ENCODE results near the gene ADRA2C.

ADRA2C gene

DNA sequence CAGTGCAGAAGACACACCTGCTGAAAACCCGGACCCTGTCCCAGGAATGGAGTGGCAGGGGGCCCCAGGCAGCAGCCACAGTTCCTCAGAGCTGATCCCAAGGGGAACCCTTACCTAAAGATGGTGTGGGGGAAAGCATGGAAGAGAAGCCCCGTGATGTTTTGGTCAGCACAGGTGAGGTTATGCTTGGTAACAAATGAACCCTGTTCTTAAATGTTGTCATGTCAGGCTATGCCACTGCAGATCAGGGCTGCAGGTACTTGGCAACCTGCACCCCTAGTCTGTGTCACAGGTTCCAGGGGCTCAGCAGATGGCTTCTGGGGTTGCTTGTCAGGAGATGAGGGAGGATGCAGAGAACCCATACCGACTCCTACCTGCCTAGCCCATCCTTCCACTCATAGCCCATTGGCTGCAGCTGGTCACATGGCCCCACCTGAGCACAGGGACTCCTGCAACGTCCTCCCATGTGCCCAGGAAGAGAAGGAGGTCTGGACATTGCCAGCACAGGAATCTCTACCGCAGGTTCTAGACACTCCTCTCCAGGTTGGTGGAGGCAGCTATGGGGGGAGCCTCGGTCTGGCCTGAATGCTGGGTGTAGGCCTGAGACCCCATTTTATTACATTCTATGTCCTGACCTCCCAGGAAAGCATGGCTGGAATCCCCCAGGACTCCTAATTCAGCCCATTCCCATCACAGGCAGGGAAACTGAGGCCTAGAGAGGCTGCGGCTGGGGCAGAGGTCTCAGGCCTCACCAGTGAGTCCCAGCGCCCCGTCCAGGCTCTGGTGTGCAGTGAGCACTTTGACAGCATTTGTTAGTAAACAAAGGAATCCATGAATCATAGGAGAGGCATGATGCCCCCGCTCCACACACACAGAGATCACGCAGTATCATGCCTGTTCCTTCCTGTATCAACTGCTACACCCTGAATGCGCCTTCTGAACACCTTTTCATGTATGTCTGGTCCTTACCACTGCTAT is 51.1 kb downstream of the ADRA2C start:
- no peak for DNase-seq
